Neural progenitor cell (in vitro differentiated cells): ENCODE results near the gene GALNT17.

Experiments used
- CTCF ChIP-seq: fragments of 200-600 bp; sonication (generic); IDR thresholded peaks from 2 replicates; pipeline ENCODE4 v1.5.1; 2017; ENCODE audit warnings: antibody characterized with exemption, mild to moderate bottlenecking
- EZH2 ChIP-seq: fragments of 200-600 bp; sonication (generic); IDR thresholded peaks from 2 replicates; pipeline ENCODE4 v1.6.1; 2017; ENCODE audit warnings: antibody characterized with exemption, mild to moderate bottlenecking, moderate library complexity

GRCh38 chr7:71408271-71408670 lies 276.3 kb downstream of the GALNT17 start:
- TF ChIP-seq CTCF = no peak
- no peak for TF ChIP-seq EZH2
